GM12873 (cell line): Measurements from ENCODE around the gene SYNDIG1L.
A peak's percentile ranks its signal among the peaks of the same experiment; 100 is the strongest.

Source experiments
- CTCF ChIP-seq: IDR thresholded peaks from 2 replicates; pipeline ENCODE4 v1.5.1; 2012; ENCODE audit warnings: low read depth, mild to moderate bottlenecking, moderate library complexity, low read length, control low read depth; ENCODE audit not compliant: insufficient read depth; ENCODE audit errors: missing control alignments

SYNDIG1L gene

GRCh38 chr14:74464785-74465184 is 38.8 kb upstream of the SYNDIG1L start:
- no peak for TF ChIP-seq CTCF

DNA sequence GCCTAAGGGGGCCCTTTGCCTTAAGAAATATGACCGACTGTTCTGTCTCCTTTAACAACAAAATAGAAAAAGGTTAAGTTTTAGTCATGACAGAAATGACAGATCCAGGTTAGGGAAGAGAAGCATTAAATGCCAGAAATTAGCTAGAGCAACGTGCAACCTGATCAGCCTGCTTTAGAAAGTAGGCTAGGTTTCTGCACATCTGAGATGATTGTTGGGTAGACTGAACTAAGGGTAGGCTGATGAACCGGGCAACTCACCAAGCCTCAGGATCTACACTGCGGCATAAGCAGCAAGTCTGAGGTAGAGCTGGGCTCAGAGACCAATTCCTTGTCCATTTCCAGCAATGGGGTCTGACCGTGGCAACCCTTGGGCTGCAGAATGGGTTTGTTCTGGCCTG is 37.7 kb upstream of the SYNDIG1L start:
- TF ChIP-seq CTCF, result no peak

DNA sequence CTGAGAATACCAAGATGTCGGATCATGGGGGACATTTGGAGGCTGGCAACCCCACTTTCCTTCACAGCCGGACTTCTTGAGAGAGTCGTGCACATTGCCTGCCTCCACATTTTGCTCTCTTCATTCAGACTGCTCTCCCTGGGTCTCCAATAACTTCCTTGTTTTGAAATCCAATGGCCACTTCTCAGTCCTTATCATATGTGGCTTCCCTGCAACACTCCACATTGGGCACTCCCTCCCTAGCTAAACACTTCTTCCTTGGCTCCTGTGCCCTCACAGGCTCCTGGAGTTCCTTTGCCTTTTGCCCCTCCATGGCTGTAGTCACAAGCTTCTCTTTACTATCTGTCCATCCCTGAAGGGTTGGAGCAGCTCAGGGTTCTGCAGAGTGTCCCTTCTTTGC is 37.0 kb upstream of the SYNDIG1L start:
- TF ChIP-seq CTCF, result no peak

DNA sequence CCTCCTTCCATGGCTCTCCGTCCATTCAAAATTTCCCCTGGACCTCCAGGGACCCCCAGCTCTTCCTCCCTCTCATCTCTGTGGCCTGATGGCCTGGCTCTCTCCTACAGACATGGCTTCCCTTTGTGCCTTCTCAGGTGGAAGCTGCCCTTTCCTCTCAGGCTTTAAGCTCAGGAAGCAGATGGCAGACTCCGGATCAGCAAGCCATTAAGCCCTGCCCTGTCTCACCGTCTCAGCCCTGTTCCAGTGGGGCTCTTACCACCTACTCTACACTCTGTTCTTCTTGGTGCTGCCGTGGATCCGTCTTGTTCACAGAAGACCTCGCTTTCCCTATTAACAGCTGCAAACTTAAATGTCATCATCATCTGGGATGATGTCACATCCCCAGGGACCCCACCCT is 34.0 kb upstream of the SYNDIG1L start:
- no peak for TF ChIP-seq CTCF

- peak; percentile 78 for TF ChIP-seq CTCF
These were observed 33.4 kb upstream of the SYNDIG1L start for GRCh38 chr14:74459289-74459946.

DNA sequence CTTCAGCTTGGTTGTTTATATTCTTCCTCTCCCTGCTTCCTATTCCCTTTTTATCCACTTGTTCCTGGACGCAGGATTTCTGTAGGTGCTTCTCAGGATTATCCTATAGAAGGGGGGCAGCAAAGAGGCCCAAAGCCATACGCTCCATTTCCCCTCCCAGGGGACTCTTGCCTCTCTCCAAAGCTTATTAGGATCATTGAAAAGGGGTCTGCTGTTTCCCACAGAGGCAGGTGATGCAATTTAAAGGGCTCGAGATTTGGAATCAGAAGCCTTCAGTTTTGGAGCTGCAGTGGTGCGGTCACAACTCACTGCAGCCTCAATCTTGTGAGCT is 31.5 kb upstream of the SYNDIG1L start:
- no peak for TF ChIP-seq CTCF

GRCh38 chr14:74456684-74457564 is 30.9 kb upstream of the SYNDIG1L start:
- no peak for TF ChIP-seq CTCF
